CD4-positive, alpha-beta T cell treated with Interleukin-6 for 4 hours (primary cell): ENCODE data around the gene DAAM2.

Experiments
- DNase-seq: peaks from one replicate; pipeline ENCODE4 v3.0.0-alpha.2; 2020; ENCODE audit warnings: mixed read lengths

The DAAM2 gene

GRCh38 chr6:39934131-39934757, 142.1 kb downstream of the DAAM2 start, which contains the start of gene MOCS1:
MOCS1 (minus strand) TSS chr6:39934462; CDS start chr6:39934417, 45 bp downstream.
- DNase-seq = peak; percentile 68

- DNase-seq = no peak
Measured at GRCh38 chr6:39935241-39935640, 143.1 kb downstream of the DAAM2 start.

DNA sequence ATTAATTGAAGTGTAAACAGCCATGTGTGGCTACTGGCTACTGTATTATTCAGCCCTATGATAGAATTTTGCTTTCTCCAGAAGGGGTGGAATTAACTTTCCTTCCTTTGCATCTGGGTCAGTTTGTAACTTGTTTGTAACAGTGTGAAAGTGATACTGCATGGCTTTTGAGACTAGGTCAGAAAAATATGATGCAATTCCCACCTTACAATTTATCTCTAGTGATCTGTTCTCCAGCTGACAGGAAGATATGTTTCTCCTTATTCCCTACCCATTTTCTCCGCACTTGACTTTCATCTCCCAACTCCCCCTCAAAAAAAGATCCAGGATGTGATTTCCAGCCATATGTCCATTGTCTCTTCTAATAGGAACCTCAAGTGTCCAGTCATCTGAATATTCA, 144.7 kb downstream of the DAAM2 start:
- no peak for DNase-seq

GRCh38 chr6:39937686-39938333, 145.6 kb downstream of the DAAM2 start:
- DNase-seq = no peak

DNA sequence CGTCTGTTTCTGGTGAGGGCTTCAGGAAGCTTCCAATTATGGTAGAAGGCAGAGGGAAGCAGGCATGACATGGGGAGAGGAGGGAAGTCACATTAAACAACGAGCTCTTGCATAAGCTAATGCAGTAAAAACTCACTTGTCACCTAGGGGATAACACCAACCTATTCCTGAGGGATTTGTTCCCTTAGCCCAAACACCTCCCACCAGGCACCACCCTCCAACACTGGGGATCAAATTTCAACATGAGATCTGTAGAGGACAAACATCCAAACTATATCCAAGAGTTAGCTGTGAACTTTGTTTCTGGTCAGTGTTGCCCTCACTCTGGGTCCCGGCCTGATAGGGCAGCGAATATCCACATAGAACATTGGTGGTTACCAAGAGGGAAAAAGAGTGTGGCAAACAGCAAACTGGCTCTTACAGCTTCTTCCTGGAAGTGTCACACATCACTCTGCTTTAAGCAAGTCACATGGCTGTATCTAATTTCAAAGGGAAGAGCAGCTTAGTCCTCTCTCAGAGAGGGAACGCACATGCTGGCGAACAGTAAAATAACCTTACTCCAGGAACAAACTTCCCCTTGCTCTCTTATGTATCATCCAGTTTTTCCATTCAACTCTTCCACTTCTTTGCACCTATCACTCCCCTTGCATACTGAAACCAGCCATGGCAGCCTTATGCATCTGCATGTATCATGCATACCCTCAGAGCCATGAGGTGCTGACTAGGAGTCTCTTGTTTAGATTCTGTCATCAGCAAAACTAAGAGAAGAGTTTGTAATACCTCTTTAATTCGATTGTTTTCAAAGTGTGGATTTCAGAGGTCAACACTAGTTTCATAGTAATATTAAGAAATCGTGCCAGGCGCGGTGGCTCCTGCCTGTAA, 146.8 kb downstream of the DAAM2 start:
- no peak for DNase-seq

GRCh38 chr6:39941138-39941537, 149.0 kb downstream of the DAAM2 start:
- no peak for DNase-seq

DNA sequence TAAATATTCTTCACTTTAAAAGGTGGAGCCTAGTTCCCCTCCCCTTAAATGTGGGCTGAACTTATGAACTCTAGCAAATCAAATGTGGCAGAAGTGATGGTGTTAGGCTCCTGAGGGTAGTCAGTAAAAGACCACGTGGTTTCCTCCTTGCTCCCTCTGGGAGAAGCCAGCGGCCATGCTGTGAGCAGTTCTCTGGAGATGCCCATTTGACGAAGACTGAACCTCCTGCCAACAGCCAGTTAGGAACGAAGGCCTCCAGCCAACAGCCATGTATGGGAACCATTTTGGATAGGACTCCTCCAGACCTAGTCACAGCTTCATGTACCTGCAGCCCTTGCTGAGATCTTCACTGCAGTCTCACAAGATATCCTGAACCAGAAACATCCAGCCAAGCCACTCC, 149.6 kb downstream of the DAAM2 start:
- no peak for DNase-seq

GRCh38 chr6:39942903-39943580, 150.9 kb downstream of the DAAM2 start:
- no peak for DNase-seq

DNA sequence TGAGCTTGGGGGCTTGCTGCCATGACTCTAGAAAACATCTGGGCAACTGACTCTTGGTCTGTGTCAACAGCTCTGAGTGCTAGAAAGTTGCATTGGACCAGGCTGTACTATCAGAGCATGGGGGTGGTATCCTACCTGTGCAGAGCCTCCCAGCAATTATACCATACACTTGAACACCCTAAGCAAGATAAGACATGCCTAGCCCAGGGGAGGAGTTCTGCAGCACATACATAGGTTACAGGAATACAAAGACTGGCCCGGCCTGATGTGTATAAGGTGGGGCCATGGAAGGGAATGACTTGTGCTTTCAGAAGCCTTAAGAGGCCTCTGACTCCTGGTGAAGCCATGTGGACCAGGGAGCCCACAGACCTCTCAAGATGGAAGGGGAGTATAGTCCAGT, 153.4 kb downstream of the DAAM2 start:
- DNase-seq = no peak

GRCh38 chr6:39947611-39948068, 155.5 kb downstream of the DAAM2 start:
- no peak for DNase-seq

DNA sequence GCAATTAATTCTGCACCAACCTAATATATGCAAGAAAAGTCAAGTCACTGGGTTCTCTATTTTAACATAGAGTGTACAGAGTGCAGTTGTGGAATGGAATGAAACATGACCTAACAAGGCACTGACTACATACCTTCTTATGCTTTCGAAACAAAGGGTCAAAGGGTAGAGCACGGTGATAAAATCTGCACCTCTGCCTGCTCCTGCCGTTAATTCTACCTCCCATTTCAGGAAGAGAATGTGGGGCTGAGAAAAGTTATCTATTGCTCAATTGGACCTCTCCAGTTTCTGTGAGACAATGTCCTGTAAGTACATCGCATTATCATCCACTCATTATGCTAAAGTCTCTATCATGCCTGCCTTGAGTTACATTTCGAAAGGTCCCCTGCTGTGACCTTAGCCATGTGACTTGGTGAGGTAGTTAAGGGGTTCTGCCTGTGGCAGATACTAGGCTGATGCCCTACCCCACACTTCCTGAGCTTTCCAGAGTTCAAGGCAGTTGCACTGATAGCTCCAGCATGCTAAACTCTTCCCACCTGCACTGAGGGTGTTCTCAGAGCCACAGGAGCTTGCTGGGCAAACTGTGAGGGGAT, 156.1 kb downstream of the DAAM2 start:
- no peak for DNase-seq

DNA sequence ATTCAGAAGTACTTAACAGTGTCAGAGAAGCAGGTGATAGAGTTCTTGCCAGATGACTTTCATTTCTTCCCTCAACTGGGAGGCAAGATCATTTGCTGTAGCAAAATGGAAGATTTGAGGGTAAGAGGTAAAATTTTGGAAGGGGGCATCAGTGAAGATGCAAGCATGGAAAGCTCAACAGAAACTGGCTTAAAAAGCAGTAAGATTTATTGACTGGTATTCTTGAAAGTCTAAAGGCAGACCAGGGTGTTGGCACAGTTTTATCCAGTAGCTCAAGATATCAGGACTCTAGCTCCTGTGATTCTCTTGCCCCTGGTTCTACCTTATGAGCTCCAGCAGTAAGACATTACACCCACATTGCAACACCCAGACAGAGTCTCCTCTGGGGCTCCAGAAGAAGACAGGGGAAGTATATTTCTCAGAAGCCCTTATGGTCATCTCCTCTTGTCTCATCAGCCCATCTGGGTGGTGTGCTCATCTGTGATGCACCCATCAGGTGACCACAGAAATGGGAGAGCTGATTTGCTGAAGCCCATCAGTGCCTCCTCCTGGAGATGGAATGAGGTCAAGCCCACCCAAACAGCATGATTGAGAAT, 158.0 kb downstream of the DAAM2 start:
- no peak for DNase-seq

DNA sequence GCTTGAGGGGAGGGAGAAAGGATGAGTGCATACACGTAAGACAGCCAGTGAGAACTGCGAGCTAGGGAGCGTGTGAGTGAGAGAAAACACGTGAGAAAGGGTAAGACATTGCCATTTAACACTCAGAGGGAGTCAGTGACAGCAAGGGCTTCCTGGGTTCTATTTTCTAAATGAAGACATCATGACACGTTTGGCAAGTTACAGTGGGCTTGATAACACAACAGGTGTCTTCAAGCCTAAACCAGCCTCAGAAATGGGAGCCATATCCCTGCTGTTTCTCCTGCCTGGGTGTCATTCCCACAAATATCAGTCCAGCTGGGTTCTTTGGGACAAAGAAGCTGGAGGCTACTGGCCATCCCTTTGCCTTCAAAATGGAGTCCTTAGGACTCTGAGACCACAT, 159.0 kb downstream of the DAAM2 start:
- DNase-seq = no peak

- DNase-seq = no peak
Measured at GRCh38 chr6:39951716-39952115, 159.5 kb downstream of the DAAM2 start.

GRCh38 chr6:39952167-39952566, 160.0 kb downstream of the DAAM2 start:
- DNase-seq = no peak

- no peak for DNase-seq
Measured at GRCh38 chr6:39953076-39953618, 161.0 kb downstream of the DAAM2 start.
